LNCAP (cell line): ENCODE data around the gene GSTM1.

Experiments used
- CTCF ChIP-seq: fragments of 450-650 bp; IDR thresholded peaks from 2 replicates; pipeline ENCODE4 v1.5.1; 2017; ENCODE audit warnings: mild to moderate bottlenecking

GSTM1 gene

GRCh38 chr1:109687641-109688499, at the start of gene GSTM1:
Gene GSTM1 (plus strand): TSS chr1:109687817. CDS start chr1:109687874, 57 bp downstream.
- TF ChIP-seq CTCF, result no peak

GRCh38 chr1:109639063-109639840, 48.4 kb upstream of the GSTM1 start:
- TF ChIP-seq CTCF, result no peak

DNA sequence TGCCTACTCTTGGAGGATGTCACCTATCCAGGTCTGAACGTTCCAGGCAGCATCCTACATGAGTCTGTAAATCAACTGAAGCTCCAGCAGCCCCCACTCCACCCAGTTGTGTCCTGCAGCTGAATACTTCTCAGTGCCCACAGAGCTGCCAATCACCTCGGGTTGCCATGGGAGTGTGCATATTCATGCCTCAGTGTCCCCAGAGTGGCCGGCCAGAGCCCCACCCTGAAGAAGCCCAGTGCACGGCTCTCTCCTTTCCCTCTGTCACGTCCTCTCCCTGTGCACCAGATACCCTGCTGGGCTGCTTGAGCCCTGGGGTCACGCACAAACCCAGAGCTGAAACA, 47.8 kb upstream of the GSTM1 start:
- TF ChIP-seq CTCF, result no peak

- TF ChIP-seq CTCF, result peak; percentile 89
Measured at GRCh38 chr1:109640285-109640865, 47.2 kb upstream of the GSTM1 start.

DNA sequence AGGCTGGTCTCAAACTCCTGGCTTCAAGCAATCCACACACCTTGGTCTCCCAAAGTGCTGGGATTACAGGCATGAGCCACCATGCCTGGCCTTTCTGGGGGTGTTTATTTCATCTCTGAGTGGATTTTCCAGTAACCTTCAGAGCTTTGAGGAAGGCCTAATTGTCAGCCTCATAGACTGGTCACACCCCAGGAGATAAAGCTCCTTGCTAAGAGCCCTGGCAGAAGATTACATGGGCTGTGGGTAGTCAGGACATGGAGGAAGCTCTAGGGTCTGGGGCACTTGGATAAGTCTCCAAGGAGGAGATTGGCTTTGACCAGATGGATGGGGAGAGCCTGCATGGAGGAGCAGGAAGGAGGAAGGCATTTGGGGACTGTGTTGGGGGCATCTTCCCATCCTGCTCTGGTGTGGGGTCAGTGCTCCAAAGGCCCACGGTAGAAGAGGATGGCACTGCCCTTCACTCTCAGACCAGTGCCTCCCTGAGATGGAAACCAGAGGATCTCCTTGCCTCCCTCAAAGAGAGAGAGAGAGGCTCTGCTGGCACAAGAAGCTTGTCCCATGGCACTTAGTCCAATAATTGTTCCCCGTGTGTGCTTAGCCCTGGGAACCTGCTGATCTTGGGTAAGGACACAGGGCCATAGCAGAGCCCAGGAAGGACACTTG, 46.4 kb upstream of the GSTM1 start:
- TF ChIP-seq CTCF, result no peak

GRCh38 chr1:109641861-109642260, 45.8 kb upstream of the GSTM1 start:
- no peak for TF ChIP-seq CTCF

DNA sequence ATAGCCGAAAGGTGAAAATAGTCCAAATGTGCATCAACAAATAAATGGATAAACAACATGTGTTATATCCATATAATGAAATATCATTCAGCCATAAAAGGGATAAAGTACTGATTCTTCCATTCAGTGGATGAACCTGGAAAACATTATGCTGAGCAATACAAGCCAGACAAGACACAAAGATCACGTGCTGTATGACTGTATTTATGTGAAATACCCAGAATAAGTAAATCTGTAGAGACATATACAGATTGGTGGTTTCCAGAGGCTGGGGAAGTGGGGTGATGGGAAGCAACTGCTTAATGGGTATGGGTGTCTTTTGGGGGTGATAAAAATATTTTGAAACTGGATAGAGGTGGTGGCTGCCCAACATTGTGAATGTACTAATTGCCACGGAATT, 45.0 kb upstream of the GSTM1 start:
- TF ChIP-seq CTCF, result no peak
